Transverse colon (tissue), 4 donors: ENCODE data around the gene OLFML2A.

Source experiments
- CTCF ChIP-seq, 5 experiments: fragments of 200-600 bp in 3 of 5; fragments of 450-650 bp in 2 of 5; sonication (generic) in 3 of 5; IDR thresholded peaks; 1 replicate in 2 of 5; 2 replicates in 3 of 5; pipeline ENCODE4 v1.5.1; 2016 to 2017; ENCODE audit warnings: antibody characterized with exemption in 5 of 5, inconsistent platforms in 3 of 5, mild to moderate bottlenecking in 2 of 5, moderate library complexity in 1 of 5
- EP300 ChIP-seq: sonication (generic); formaldehyde crosslinking; IDR thresholded peaks from one replicate; pipeline ENCODE4 v1.6.1; 2017; ENCODE audit warnings: antibody characterized with exemption, low read depth
- POLR2A ChIP-seq: fragments of 450-650 bp; IDR thresholded peaks from one replicate; pipeline ENCODE4 v1.6.1; 2016; ENCODE audit warnings: antibody characterized with exemption, mild to moderate bottlenecking, moderate library complexity
- POLR2AphosphoS5 ChIP-seq, 3 donors: sonication (generic); formaldehyde crosslinking; IDR thresholded peaks; one replicate each; pipeline ENCODE4 v1.6.1; 2016; ENCODE audit warnings: antibody characterized with exemption in 3 of 3

GRCh38 chr9:124761710-124762109 lies 15.2 kb upstream of the OLFML2A start:
- no peak for TF ChIP-seq CTCF (IDR thresholded peaks at IDR 0.05)
- TF ChIP-seq POLR2A, result no peak
- no peak for TF ChIP-seq EP300
- TF ChIP-seq POLR2AphosphoS5 (IDR thresholded peaks at IDR 0.05), result no peak
